Suprapubic skin (tissue), 4 donors: ENCODE data around the gene NUP160. TPM values are rescaled to one million over a fixed set of nuclear protein-coding genes. Genes with fewer than 3 reads are reported as not detected.

Source experiments
- DNase-seq, 2 donors: peaks; one replicate each; pipeline ENCODE4 v3.0.0-alpha.2; 2019; ENCODE audit warnings: low spot score in 2 of 2
- H3K27ac ChIP-seq: fragments of 200-600 bp; sonication (generic); one replicate; pipeline ENCODE4 v1.5.1; 2019
- H3K27me3 ChIP-seq: fragments of 200-600 bp; sonication (generic); one replicate; pipeline ENCODE4 v1.5.1; 2019
- H3K36me3 ChIP-seq: fragments of 200-600 bp; sonication (generic); one replicate; pipeline ENCODE4 v1.5.1; 2019
- H3K4me1 ChIP-seq: fragments of 200-600 bp; sonication (generic); one replicate; pipeline ENCODE4 v1.5.1; 2019
- H3K4me3 ChIP-seq: fragments of 200-600 bp; sonication (generic); one replicate; pipeline ENCODE4 v1.5.1; 2019; ENCODE audit warnings: mild to moderate bottlenecking
- H3K9me3 ChIP-seq: fragments of 200-600 bp; sonication (generic); one replicate; pipeline ENCODE4 v1.5.1; 2019
- EP300 ChIP-seq: sonication (generic); formaldehyde crosslinking; IDR thresholded peaks from one replicate; pipeline ENCODE4 v1.6.1; 2017; ENCODE audit warnings: antibody characterized with exemption
- POLR2A ChIP-seq, 2 donors: fragments of 450-650 bp; IDR thresholded peaks; one replicate each; pipeline ENCODE4 v1.6.1; 2017; ENCODE audit warnings: antibody characterized with exemption in 2 of 2, mild to moderate bottlenecking in 2 of 2, moderate library complexity in 2 of 2
- POLR2AphosphoS5 ChIP-seq, 3 donors: sonication (generic); formaldehyde crosslinking; IDR thresholded peaks; one replicate each; pipeline ENCODE4 v1.6.1; 2017; ENCODE audit warnings: antibody characterized with exemption in 3 of 3
- WGBS: methylation state at CpG from one replicate; pipeline ENCODE4 v1.1.5; 2018; 5-methylcytosine and 5-hydroxymethylcytosine counted together
- total RNA-seq, 4 donors: library from RNA; depleted of rRNA; stranded (reverse); fragments of >200 nt; gene quantifications; one replicate each; pipeline ENCODE4 v1.1.0, GENCODE V29; 2016
- TF ChIP-seq, protein P1 (sequence below), 2 donors: fragments of 200-600 bp in 1 of 2; fragments of 450-650 bp in 1 of 2; sonication (generic) in 1 of 2; IDR thresholded peaks; one replicate each; pipeline ENCODE4 v1.5.1; 2016 to 2019; ENCODE audit warnings: antibody characterized with exemption in 2 of 2, mild to moderate bottlenecking in 1 of 2, moderate library complexity in 1 of 2

Gene NUP160
- total RNA-seq, 4 donors from 2014 or later, result 17.5 to 55.7 (median 26.6) TPM

DNA sequence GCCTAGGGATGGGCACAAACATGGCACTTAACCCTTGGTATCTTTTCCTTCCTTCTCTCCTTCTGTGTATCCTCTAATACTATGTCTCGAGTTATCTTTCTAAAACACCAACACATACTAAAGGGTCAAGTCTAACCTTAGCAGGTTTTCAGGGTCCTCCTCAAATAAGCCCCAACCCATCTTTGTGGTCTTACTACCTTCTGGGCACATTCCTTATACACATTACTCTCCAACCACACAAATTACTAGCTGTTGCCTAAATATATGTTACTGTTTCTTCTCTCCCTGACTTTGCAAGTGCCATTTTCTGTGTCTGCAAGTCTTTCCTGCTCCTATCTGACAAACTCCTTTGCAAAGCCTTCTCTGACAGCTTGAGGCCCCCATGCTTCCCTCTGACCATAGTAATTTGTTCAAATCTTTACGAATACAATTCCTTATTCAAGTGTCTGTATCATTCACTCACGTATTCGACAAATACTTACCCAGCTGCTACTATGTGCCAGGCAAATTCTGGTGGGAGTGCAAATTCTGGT, 15.8 kb upstream of the NUP160 start:
- Histone ChIP-seq H3K4me1 (peaks cover 43% of the 10 kb centered on the region), H3K9me3 (no peaks in the 10 kb centered on the region), H3K4me3 (no peak overlapping the region), H3K27me3 (no peaks in the 10 kb centered on the region), H3K36me3 (no peaks in the 10 kb centered on the region), H3K27ac (no peak overlapping the region)
- DNase-seq, result no peak
- 80% methylated on average over 4 of the region's 4 CpGs for WGBS
- TF ChIP-seq EP300 (no peak), POLR2AphosphoS5 (IDR thresholded peaks at IDR 0.05) (no peak), POLR2A (IDR thresholded peaks at IDR 0.05) (no peak)
- TF ChIP-seq, protein P1, sequence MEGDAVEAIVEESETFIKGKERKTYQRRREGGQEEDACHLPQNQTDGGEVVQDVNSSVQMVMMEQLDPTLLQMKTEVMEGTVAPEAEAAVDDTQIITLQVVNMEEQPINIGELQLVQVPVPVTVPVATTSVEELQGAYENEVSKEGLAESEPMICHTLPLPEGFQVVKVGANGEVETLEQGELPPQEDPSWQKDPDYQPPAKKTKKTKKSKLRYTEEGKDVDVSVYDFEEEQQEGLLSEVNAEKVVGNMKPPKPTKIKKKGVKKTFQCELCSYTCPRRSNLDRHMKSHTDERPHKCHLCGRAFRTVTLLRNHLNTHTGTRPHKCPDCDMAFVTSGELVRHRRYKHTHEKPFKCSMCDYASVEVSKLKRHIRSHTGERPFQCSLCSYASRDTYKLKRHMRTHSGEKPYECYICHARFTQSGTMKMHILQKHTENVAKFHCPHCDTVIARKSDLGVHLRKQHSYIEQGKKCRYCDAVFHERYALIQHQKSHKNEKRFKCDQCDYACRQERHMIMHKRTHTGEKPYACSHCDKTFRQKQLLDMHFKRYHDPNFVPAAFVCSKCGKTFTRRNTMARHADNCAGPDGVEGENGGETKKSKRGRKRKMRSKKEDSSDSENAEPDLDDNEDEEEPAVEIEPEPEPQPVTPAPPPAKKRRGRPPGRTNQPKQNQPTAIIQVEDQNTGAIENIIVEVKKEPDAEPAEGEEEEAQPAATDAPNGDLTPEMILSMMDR (IDR thresholded peaks at IDR 0.05), result no peak

DNA sequence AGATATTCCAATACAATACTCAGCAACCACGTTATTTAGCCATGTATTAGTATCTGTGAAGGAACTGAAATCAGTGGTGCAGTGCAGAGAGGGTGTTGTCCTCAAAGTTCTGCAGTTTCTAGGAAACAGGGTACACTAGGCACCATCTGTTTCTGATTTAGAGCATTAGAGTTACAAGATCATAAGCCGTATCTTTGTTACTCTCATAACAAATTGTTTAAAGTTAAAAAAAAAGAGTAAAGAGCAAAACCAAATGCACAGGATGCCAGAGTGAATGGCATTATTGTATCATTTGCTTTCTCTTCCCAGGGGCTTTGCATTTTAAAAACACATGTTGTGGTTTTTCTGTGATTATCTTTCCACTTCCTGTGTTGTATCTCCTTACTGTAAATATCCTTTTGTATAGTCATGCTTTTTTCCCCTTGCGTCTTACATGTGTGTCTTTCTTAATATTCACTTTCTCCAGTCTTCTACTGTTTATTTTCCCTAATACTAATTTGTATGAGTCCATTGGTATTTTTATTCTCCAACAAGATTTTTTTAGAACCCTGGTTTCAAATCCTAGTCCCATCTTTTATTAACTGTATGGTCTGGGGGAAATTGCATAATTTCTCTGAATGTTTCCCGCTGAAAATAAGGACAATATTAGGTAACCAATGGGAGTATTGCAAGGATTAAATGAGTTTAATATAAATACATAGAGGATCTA, 15.2 kb upstream of the NUP160 start:
- peaks cover 43% of the 10 kb centered on the region for H3K4me1 ChIP-seq
- DNase-seq, result no peak
- no peak overlapping the region for H3K27ac ChIP-seq
- 34% methylated on average over 4 of the region's 4 CpGs for WGBS
- H3K27me3 ChIP-seq, result no peaks in the 10 kb centered on the region
- no peak overlapping the region for H3K4me3 ChIP-seq
- H3K36me3 ChIP-seq, result no peaks in the 10 kb centered on the region
- H3K9me3 ChIP-seq, result no peaks in the 10 kb centered on the region
- TF ChIP-seq, protein P1 (IDR thresholded peaks at IDR 0.05), result no peak
- TF ChIP-seq EP300 (no peak), POLR2A (IDR thresholded peaks at IDR 0.05) (no peak), POLR2AphosphoS5 (IDR thresholded peaks at IDR 0.05) (no peak)

- H3K27me3 ChIP-seq, result no peaks in the 10 kb centered on the region
- H3K27ac ChIP-seq, result no peak overlapping the region
- no peaks in the 10 kb centered on the region for H3K9me3 ChIP-seq
- TF ChIP-seq POLR2A (IDR thresholded peaks at IDR 0.05) (no peak), POLR2AphosphoS5 (IDR thresholded peaks at IDR 0.05) (no peak), EP300 (no peak)
- TF ChIP-seq, protein P1 (IDR thresholded peaks at IDR 0.05), result no peak
- peaks cover 43% of the 10 kb centered on the region for H3K4me1 ChIP-seq
- whole genome bisulfite sequencing, result 39% methylated on average over 4 of the region's 4 CpGs
- H3K4me3 ChIP-seq, result no peak overlapping the region
- DNase-seq, result no peak
- H3K36me3 ChIP-seq, result no peaks in the 10 kb centered on the region
Measured at GRCh38 chr11:47861728-47862127, 13.6 kb upstream of the NUP160 start.

DNA sequence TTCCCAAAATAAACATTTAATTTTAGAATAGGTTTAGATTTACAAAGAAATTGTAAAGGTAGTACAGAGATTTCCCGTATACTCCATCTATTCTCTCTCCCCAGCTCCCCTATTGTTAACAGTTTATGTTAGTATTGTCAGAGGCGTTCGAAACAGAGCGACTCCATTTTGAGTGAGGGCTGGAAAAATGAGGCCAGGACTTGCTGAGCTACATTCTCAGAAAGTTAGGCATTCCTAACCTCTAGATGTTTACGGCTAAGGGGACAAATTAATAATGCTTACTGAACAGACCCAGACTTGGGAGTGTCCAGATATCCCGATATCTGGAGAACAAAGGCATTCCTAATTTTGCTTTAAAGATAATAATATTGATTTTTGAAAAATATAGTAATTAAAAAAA, 12.4 kb upstream of the NUP160 start:
- TF ChIP-seq EP300 (no peak), POLR2A (IDR thresholded peaks at IDR 0.05) (no peak), POLR2AphosphoS5 (IDR thresholded peaks at IDR 0.05) (no peak)
- TF ChIP-seq, protein P1 (IDR thresholded peaks at IDR 0.05), result no peak
- no peaks in the 10 kb centered on the region for H3K36me3 ChIP-seq
- peaks cover 39% of the 10 kb centered on the region for H3K4me1 ChIP-seq
- no peak overlapping the region for H3K27ac ChIP-seq
- 76% methylated on average over 6 of the region's 6 CpGs for WGBS
- H3K9me3 ChIP-seq, result no peaks in the 10 kb centered on the region
- no peak for DNase-seq
- no peak overlapping the region for H3K4me3 ChIP-seq
- no peaks in the 10 kb centered on the region for H3K27me3 ChIP-seq

GRCh38 chr11:47857892-47858543, 9.9 kb upstream of the NUP160 start:
- TF ChIP-seq POLR2A (IDR thresholded peaks at IDR 0.05), result no peak
- TF ChIP-seq, protein P1 (IDR thresholded peaks at IDR 0.05), result no peak
- no peak for TF ChIP-seq POLR2AphosphoS5 (IDR thresholded peaks at IDR 0.05)
- no peak for TF ChIP-seq EP300
- DNase-seq, result no peak

More at GRCh38 chr11:47857892-47858543, 9.9 kb upstream of the NUP160 start:
- 17% methylated on average over 10 of the region's 10 CpGs for WGBS
- no peak overlapping the region for H3K27ac ChIP-seq
- no peaks in the 10 kb centered on the region for H3K9me3 ChIP-seq
- H3K4me3 ChIP-seq, result no peak overlapping the region
- H3K36me3 ChIP-seq, result no peaks in the 10 kb centered on the region
- H3K4me1 ChIP-seq, result peaks cover 14% of the 10 kb centered on the region
- H3K27me3 ChIP-seq, result no peaks in the 10 kb centered on the region
